Measurements from ENCODE around the gene TTC28. TPM values are rescaled to one million over a fixed set of nuclear protein-coding genes. Genes with fewer than 3 reads are reported as not detected.

Gene TTC28
- polyA plus RNA-seq, 1 donor from 2014 or later, result 14.8 TPM

GRCh38 chr22:28408709-28409108, 270.9 kb downstream of the TTC28 start:
- Histone ChIP-seq H3K79me2 (replicated peaks; ENCODE audit: insufficient read depth, low read length) (peaks cover 24% of the 10 kb centered on the region), H4K20me1 (ENCODE audit: insufficient read depth) (no peaks in the 10 kb centered on the region), H3K27me3 (ENCODE audit: insufficient read depth, low read depth, low read length) (no peaks in the 10 kb centered on the region), H3K9me2 (ENCODE audit: insufficient read depth, low read length) (no peaks in the 10 kb centered on the region), H3K36me3 (ENCODE audit: insufficient read depth, low read length) (no peaks in the 10 kb centered on the region), H3K4me3 (ENCODE audit: low read length) (no peak overlapping the region), H3K9me3 (ENCODE audit: low read length) (no peaks in the 10 kb centered on the region), H3F3A (ENCODE audit: insufficient read depth, low read length, poor library complexity, severe bottlenecking) (no peaks in the 10 kb centered on the region), H3K9ac (ENCODE audit: low read length) (no peak overlapping the region), H3K27ac (ENCODE audit: low read length) (no peak overlapping the region), H2AFZ (ENCODE audit: low read depth, low read length) (no peak overlapping the region), H3K4me2 (ENCODE audit: low read length) (no peak overlapping the region)
- TF ChIP-seq MXI1 (conservative IDR thresholded peaks at IDR 0.05; ENCODE audit: poor library complexity, severe bottlenecking) (no peak), TAF1 (IDR thresholded peaks at IDR 0.05; ENCODE audit: low read depth) (no peak), EZH2 (IDR thresholded peaks at IDR 0.05; ENCODE audit: borderline replicate concordance, insufficient read depth, low read length, poor library complexity, severe bottlenecking) (no peak), EP300 (conservative IDR thresholded peaks at IDR 0.05; ENCODE audit: poor library complexity, severe bottlenecking) (no peak), RAD21 (conservative IDR thresholded peaks at IDR 0.05) (no peak), SMC3 (conservative IDR thresholded peaks at IDR 0.05; ENCODE audit: poor library complexity) (no peak)
- TF ChIP-seq, protein P1, sequence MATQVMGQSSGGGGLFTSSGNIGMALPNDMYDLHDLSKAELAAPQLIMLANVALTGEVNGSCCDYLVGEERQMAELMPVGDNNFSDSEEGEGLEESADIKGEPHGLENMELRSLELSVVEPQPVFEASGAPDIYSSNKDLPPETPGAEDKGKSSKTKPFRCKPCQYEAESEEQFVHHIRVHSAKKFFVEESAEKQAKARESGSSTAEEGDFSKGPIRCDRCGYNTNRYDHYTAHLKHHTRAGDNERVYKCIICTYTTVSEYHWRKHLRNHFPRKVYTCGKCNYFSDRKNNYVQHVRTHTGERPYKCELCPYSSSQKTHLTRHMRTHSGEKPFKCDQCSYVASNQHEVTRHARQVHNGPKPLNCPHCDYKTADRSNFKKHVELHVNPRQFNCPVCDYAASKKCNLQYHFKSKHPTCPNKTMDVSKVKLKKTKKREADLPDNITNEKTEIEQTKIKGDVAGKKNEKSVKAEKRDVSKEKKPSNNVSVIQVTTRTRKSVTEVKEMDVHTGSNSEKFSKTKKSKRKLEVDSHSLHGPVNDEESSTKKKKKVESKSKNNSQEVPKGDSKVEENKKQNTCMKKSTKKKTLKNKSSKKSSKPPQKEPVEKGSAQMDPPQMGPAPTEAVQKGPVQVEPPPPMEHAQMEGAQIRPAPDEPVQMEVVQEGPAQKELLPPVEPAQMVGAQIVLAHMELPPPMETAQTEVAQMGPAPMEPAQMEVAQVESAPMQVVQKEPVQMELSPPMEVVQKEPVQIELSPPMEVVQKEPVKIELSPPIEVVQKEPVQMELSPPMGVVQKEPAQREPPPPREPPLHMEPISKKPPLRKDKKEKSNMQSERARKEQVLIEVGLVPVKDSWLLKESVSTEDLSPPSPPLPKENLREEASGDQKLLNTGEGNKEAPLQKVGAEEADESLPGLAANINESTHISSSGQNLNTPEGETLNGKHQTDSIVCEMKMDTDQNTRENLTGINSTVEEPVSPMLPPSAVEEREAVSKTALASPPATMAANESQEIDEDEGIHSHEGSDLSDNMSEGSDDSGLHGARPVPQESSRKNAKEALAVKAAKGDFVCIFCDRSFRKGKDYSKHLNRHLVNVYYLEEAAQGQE (IDR thresholded peaks at IDR 0.05; ENCODE audit: borderline replicate concordance), result no peak
- TF ChIP-seq, protein P2, sequence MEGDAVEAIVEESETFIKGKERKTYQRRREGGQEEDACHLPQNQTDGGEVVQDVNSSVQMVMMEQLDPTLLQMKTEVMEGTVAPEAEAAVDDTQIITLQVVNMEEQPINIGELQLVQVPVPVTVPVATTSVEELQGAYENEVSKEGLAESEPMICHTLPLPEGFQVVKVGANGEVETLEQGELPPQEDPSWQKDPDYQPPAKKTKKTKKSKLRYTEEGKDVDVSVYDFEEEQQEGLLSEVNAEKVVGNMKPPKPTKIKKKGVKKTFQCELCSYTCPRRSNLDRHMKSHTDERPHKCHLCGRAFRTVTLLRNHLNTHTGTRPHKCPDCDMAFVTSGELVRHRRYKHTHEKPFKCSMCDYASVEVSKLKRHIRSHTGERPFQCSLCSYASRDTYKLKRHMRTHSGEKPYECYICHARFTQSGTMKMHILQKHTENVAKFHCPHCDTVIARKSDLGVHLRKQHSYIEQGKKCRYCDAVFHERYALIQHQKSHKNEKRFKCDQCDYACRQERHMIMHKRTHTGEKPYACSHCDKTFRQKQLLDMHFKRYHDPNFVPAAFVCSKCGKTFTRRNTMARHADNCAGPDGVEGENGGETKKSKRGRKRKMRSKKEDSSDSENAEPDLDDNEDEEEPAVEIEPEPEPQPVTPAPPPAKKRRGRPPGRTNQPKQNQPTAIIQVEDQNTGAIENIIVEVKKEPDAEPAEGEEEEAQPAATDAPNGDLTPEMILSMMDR (IDR thresholded peaks at IDR 0.05; ENCODE audit: poor library complexity, severe bottlenecking), result no peak

DNA sequence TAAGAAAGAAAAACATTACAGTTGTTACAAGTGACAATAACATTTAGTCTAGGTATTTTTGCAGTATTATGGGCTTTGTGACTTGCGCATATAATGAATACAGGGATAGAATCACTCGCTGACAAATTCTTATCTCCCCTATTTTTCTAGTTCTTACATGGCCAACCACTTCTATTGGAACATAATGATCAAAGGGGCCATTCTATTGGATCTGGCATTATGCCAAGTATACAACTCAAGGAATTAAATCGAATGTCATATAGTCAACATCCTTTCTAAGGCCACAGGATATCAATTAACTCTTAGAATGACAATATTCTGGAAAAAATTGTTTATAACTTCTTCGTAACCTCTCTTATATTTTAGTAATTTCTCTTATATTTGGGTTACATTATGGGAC, 272.0 kb downstream of the TTC28 start:
- no peaks in the 10 kb centered on the region for H3F3A ChIP-seq (ENCODE audit: insufficient read depth, low read length, poor library complexity, severe bottlenecking)
- H3K9me3 ChIP-seq (ENCODE audit: low read length), result no peaks in the 10 kb centered on the region
- H3K9me2 ChIP-seq (ENCODE audit: insufficient read depth, low read length), result no peaks in the 10 kb centered on the region
- no peak overlapping the region for H3K4me3 ChIP-seq (ENCODE audit: low read length)
- no peaks in the 10 kb centered on the region for H3K27me3 ChIP-seq (ENCODE audit: insufficient read depth, low read depth, low read length)
- H2AFZ ChIP-seq (ENCODE audit: low read depth, low read length), result no peak overlapping the region
- H3K27ac ChIP-seq (ENCODE audit: low read length), result no peak overlapping the region
- no peaks in the 10 kb centered on the region for H3K36me3 ChIP-seq (ENCODE audit: insufficient read depth, low read length)
- H3K79me2 ChIP-seq (replicated peaks; ENCODE audit: insufficient read depth, low read length), result peaks cover 22% of the 10 kb centered on the region
- no peak overlapping the region for H3K9ac ChIP-seq (ENCODE audit: low read length)
- no peaks in the 10 kb centered on the region for H4K20me1 ChIP-seq (ENCODE audit: insufficient read depth)
- no peak for TF ChIP-seq TAF1 (IDR thresholded peaks at IDR 0.05; ENCODE audit: low read depth)
- H3K4me2 ChIP-seq (ENCODE audit: low read length), result no peak overlapping the region

DNA sequence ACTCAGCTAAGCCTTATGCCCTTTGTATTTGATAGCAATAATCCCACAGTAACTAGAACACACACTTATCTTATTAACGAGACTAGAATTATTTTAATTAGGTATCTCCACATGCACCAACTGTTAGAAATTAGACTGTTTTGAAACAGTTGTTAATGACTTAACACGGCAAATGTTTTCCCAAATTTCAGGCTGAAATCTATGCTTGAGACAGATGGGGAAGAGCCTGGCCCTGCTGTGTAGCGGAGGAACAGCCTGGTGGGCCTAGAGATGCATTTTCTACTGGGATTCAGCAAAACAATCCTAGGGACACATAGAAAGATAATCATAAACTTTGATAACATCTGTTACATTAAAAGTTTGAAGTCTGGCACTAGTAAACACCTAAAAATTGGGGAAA, 273.4 kb downstream of the TTC28 start:
- H3K9ac ChIP-seq (ENCODE audit: low read length), result no peak overlapping the region
- H3K4me3 ChIP-seq (ENCODE audit: low read length), result no peak overlapping the region
- H2AFZ ChIP-seq (ENCODE audit: low read depth, low read length), result no peak overlapping the region
- no peaks in the 10 kb centered on the region for H3K9me2 ChIP-seq (ENCODE audit: insufficient read depth, low read length)
- no peaks in the 10 kb centered on the region for H4K20me1 ChIP-seq (ENCODE audit: insufficient read depth)
- no peaks in the 10 kb centered on the region for H3K36me3 ChIP-seq (ENCODE audit: insufficient read depth, low read length)
- H3K79me2 ChIP-seq (replicated peaks; ENCODE audit: insufficient read depth, low read length), result peaks cover 18% of the 10 kb centered on the region
- TF ChIP-seq TAF1 (IDR thresholded peaks at IDR 0.05; ENCODE audit: low read depth) (no peak), SMC3 (conservative IDR thresholded peaks at IDR 0.05; ENCODE audit: poor library complexity) (no peak), EP300 (conservative IDR thresholded peaks at IDR 0.05; ENCODE audit: poor library complexity, severe bottlenecking) (no peak), EZH2 (IDR thresholded peaks at IDR 0.05; ENCODE audit: borderline replicate concordance, insufficient read depth, low read length, poor library complexity, severe bottlenecking) (no peak)
- H3K4me2 ChIP-seq (ENCODE audit: low read length), result no peak overlapping the region
- H3K27me3 ChIP-seq (ENCODE audit: insufficient read depth, low read depth, low read length), result no peaks in the 10 kb centered on the region
- no peak overlapping the region for H3K27ac ChIP-seq (ENCODE audit: low read length)
- H3K9me3 ChIP-seq (ENCODE audit: low read length), result no peaks in the 10 kb centered on the region
- no peaks in the 10 kb centered on the region for H3F3A ChIP-seq (ENCODE audit: insufficient read depth, low read length, poor library complexity, severe bottlenecking)

Measured in neural cell (in vitro differentiated cells).